GM08714 (cell line): ENCODE measurements around the gene RNF186.
"Not testable (repeated sequence)": the region's sequence is repeated elsewhere in the genome, so short reads cannot be mapped to it uniquely, and the experiment has no call there.

Experiments used
- H3K4me3 ChIP-seq: fragments of 200-500 bp; sonication (Bioruptor generic); 2 replicates; pipeline ENCODE4 v1.5.1; 2014; ENCODE audit warnings: mild to moderate bottlenecking, low read length, inconsistent platforms
- ZNF274 ChIP-seq: IDR thresholded peaks from 2 replicates; pipeline ENCODE4 v1.6.1; 2012; ENCODE audit warnings: mild to moderate bottlenecking, low read depth, low read length

RNF186 gene

GRCh38 chr1:19792237-19793002 is 22.7 kb downstream of the RNF186 start:
- no peak overlapping the region for H3K4me3 ChIP-seq
- no peak for TF ChIP-seq ZNF274

GRCh38 chr1:19790061-19790975 is 24.8 kb downstream of the RNF186 start:
- not testable (repeated sequence) for H3K4me3 ChIP-seq

- no peak overlapping the region for H3K4me3 ChIP-seq
- no peak for TF ChIP-seq ZNF274
These were observed 28.1 kb downstream of the RNF186 start for GRCh38 chr1:19786988-19787423.

GRCh38 chr1:19785660-19786059 is 29.4 kb downstream of the RNF186 start:
- no peak for TF ChIP-seq ZNF274
- no peak overlapping the region for H3K4me3 ChIP-seq

GRCh38 chr1:19780267-19780877 is 34.7 kb downstream of the RNF186 start:
- TF ChIP-seq ZNF274, result no peak
- H3K4me3 ChIP-seq, result no peak overlapping the region

- H3K4me3 ChIP-seq, result no peak overlapping the region
These were observed 38.1 kb downstream of the RNF186 start for GRCh38 chr1:19776933-19777332.

GRCh38 chr1:19776287-19776686 is 38.8 kb downstream of the RNF186 start:
- no peak for TF ChIP-seq ZNF274
- no peak overlapping the region for H3K4me3 ChIP-seq

More at GRCh38 chr1:19776933-19777332, 38.1 kb downstream of the RNF186 start:
- TF ChIP-seq ZNF274, result no peak

- no peak for TF ChIP-seq ZNF274
- no peak overlapping the region for H3K4me3 ChIP-seq
These were observed 39.3 kb downstream of the RNF186 start for GRCh38 chr1:19775831-19776230.

GRCh38 chr1:19775317-19775716 is 39.8 kb downstream of the RNF186 start:
- no peak for TF ChIP-seq ZNF274
- no peak overlapping the region for H3K4me3 ChIP-seq

- no peak for TF ChIP-seq ZNF274
- H3K4me3 ChIP-seq, result no peak overlapping the region
These were observed 40.8 kb downstream of the RNF186 start for GRCh38 chr1:19774180-19774785.

- no peak for TF ChIP-seq ZNF274
These were observed 41.6 kb downstream of the RNF186 start for GRCh38 chr1:19773485-19773884.

GRCh38 chr1:19772053-19772452 is 43.0 kb downstream of the RNF186 start:
- TF ChIP-seq ZNF274, result no peak
- no peak overlapping the region for H3K4me3 ChIP-seq

More at GRCh38 chr1:19773485-19773884, 41.6 kb downstream of the RNF186 start:
- no peak overlapping the region for H3K4me3 ChIP-seq

GRCh38 chr1:19771350-19771749 is 43.7 kb downstream of the RNF186 start:
- no peak for TF ChIP-seq ZNF274

More at GRCh38 chr1:19771350-19771749, 43.7 kb downstream of the RNF186 start:
- H3K4me3 ChIP-seq, result no peak overlapping the region
